HepG2 (cell line): ENCODE results near the gene TTC9. TPM values are rescaled to one million over a fixed set of nuclear protein-coding genes. Genes with fewer than 3 reads are reported as not detected.

ENCODE experiments used
- ATAC-seq: fragments of 200-7000 bp; cut with Tn5 transposase; 3 replicates; pipeline ENCODE4 v1.9.1; 2020; ENCODE audit warnings: mild to moderate bottlenecking, moderate library complexity
- BruUV-seq: library from RNA; stranded (reverse); fragments of 400-500 nt; replicated peaks from 2 replicates; lab custom pipeline; 2021; lab: Mats Ljungman, UMichigan
- CTCF ChIA-PET: fragments of 300-600 bp; formaldehyde crosslinking; extraction: SDS; loops from one replicate; lab custom pipeline; 2021; ENCODE audit warnings: low total read pairs, inconsistent platforms, low intra/inter-chr PET ratio; lab: Yijun Ruan, JAX
- POLR2A ChIA-PET: fragments of 350-600 bp; sonication (Branson Sonifier 250); formaldehyde crosslinking; loops from one replicate; lab custom pipeline; 2020; ENCODE audit warnings: antibody characterized with exemption, inconsistent platforms; lab: Yijun Ruan, JAX
- DNase-seq: peaks from one replicate; pipeline ENCODE4 v3.0.0-alpha.2; 2015; ENCODE audit warnings: low spot score
- FAIRE-seq: peaks from 3 replicates; lab custom pipeline; 2011; peaks lifted over from hg19 to GRCh38; lab: Jason Lieb, UNC
- H2AFZ ChIP-seq: one replicate; pipeline ENCODE4 v1.6.1; 2011; ENCODE audit warnings: low read length, inconsistent platforms
- H3K27ac ChIP-seq: fragments of 300-600 bp; 3 replicates; pipeline ENCODE4 v1.8.0; 2011; ENCODE audit warnings: mixed run types, mild to moderate bottlenecking, mixed read lengths, low read length, inconsistent platforms; ENCODE audit not compliant: insufficient read depth; ENCODE audit errors: extremely low read length
- H3K27me3 ChIP-seq, 2 experiments: fragments of 200-600 bp in 1 of 2; 2 replicates in 1 of 2; 3 replicates in 1 of 2; pipeline versions ENCODE4 v1.6.0 to v1.8.0; 2011; ENCODE audit warnings: low read length in 2 of 2, mild to moderate bottlenecking in 2 of 2, moderate library complexity in 2 of 2, inconsistent platforms in 1 of 2; ENCODE audit not compliant: insufficient read depth in 2 of 2, control insufficient read depth in 1 of 2
- H3K36me3 ChIP-seq, 2 experiments: fragments of 200-600 bp in 1 of 2; replicated peaks in 1 of 2; 2 replicates in 1 of 2; 3 replicates in 1 of 2; pipeline versions ENCODE4 v1.5.1 to v1.8.0; 2011; ENCODE audit warnings: low read length in 2 of 2, inconsistent platforms in 1 of 2; ENCODE audit not compliant: insufficient read depth in 2 of 2, control insufficient read depth in 1 of 2
- H3K4me1 ChIP-seq: 2 replicates; pipeline ENCODE4 v1.5.1; 2012; ENCODE audit warnings: low read length, inconsistent platforms; ENCODE audit not compliant: insufficient read depth
- H3K4me2 ChIP-seq: 2 replicates; pipeline ENCODE4 v1.6.0; 2011; ENCODE audit warnings: low read depth, low read length, inconsistent platforms
- H3K4me3 ChIP-seq, 3 experiments: fragments of 200-600 bp in 1 of 3; sonication (generic), shearing (Covaris generic) in 1 of 3; replicated peaks in 1 of 3; 2 replicates each; pipeline ENCODE4 v1.5.1; 2011 to 2016; ENCODE audit warnings: low read length in 3 of 3, inconsistent platforms in 2 of 3, low read depth in 2 of 3, mild to moderate bottlenecking in 2 of 3, control low read depth in 1 of 3, mixed read lengths in 1 of 3; ENCODE audit not compliant: insufficient read depth in 1 of 3
- H3K79me2 ChIP-seq: one replicate; pipeline ENCODE4 v1.6.1; 2011; ENCODE audit warnings: low read length, inconsistent platforms; ENCODE audit not compliant: insufficient read depth
- H3K9ac ChIP-seq: 2 replicates; pipeline ENCODE4 v1.6.0; 2011; ENCODE audit warnings: mild to moderate bottlenecking, low read depth, low read length, inconsistent platforms; ENCODE audit not compliant: insufficient read depth
- H3K9me3 ChIP-seq: 2 replicates; pipeline ENCODE4 v1.5.1; 2012; ENCODE audit warnings: mild to moderate bottlenecking, low read length
- H4K20me1 ChIP-seq: 2 replicates; pipeline ENCODE4 v1.6.0; 2011; ENCODE audit warnings: inconsistent platforms, mild to moderate bottlenecking, low read length, moderate library complexity; ENCODE audit not compliant: insufficient read depth
- CAMTA2 ChIP-seq: sonication (generic); formaldehyde crosslinking; IDR thresholded peaks from 2 replicates; pipeline ENCODE4 v1.4.0; 2020; ENCODE audit warnings: mild to moderate bottlenecking, missing genetic modification reagents, borderline replicate concordance
- CREM ChIP-seq, 2 experiments: sonication (generic) in 1 of 2; formaldehyde crosslinking in 1 of 2; IDR thresholded peaks; 2 replicates each; pipeline versions ENCODE4 v1.4.0 to v1.6.1; 2016 to 2020; ENCODE audit warnings: antibody characterized with exemption in 1 of 2, mild to moderate bottlenecking in 1 of 2, missing genetic modification reagents in 1 of 2
- MEF2D ChIP-seq: sonication (generic); formaldehyde crosslinking; IDR thresholded peaks from 2 replicates; pipeline ENCODE4 v1.5.1; 2020; ENCODE audit warnings: mild to moderate bottlenecking, missing genetic modification reagents
- NCOA2 ChIP-seq: sonication (generic); formaldehyde crosslinking; IDR thresholded peaks from 2 replicates; pipeline ENCODE4 v1.8.0; 2022; ENCODE audit warnings: inconsistent platforms
- ZNF557 ChIP-seq: sonication (generic); formaldehyde crosslinking; IDR thresholded peaks from 2 replicates; pipeline ENCODE4 v1.4.0; 2020; ENCODE audit warnings: missing genetic modification reagents
- WGBS: methylation state at CpG from one replicate; pipeline ENCODE4 v1.1.6; 2017; ENCODE audit warnings: low lambda C conversion rate; 5-methylcytosine and 5-hydroxymethylcytosine counted together
- in situ Hi-C: cut with HindIII; loops from 2 replicates; pipeline ENCODE4 v1.10.0; 2017; ENCODE audit warnings: low pct_unique_long_range_greater_than_20kb; ENCODE audit not compliant: extremely low pct_ligation_motif_present
- intact Hi-C: fragments of 100-400 bp; cut with micrococcal nuclease; formaldehyde crosslinking; loops from one replicate; pipeline ENCODE4 v1.10.0; 2022; ENCODE audit not compliant: unreplicated experiment
- polyA plus RNA-seq, 8 experiments: library from polyadenylated mRNA; depleted of rRNA in 3 of 8; stranded (reverse) in 7 of 8; unstranded in 1 of 8; fragments of >200 nt; fragmentation: Illumina TruSeq in 4 of 8; extraction: Trizol in 4 of 8; gene quantifications; 2 replicates each; pipeline versions ENCODE4 v1.2.1 to v1.2.3, GENCODE V29; 2011 to 2016; ENCODE audit warnings: low read depth in 4 of 8, missing spikeins in 1 of 8, mixed read lengths in 1 of 8; ENCODE audit not compliant: insufficient read depth in 1 of 8
- total RNA-seq, 5 experiments: library from RNA; depleted of rRNA; stranded (reverse); fragments of >200 nt; fragmentation: Illumina TruSeq; extraction: Trizol; gene quantifications; 2 replicates each; pipeline ENCODE4 v1.2.3, GENCODE V29; 2016; ENCODE audit warnings: low read depth in 1 of 5
- TF ChIP-seq, protein P1 (sequence below): sonication (generic); formaldehyde crosslinking; IDR thresholded peaks from 2 replicates; pipeline ENCODE4 v1.5.1; 2020; ENCODE audit warnings: missing genetic modification reagents, mild to moderate bottlenecking, borderline replicate concordance
- TF ChIP-seq, protein P2 (sequence below): sonication (generic); formaldehyde crosslinking; IDR thresholded peaks from 2 replicates; pipeline ENCODE4 v1.9.0; 2022; ENCODE audit warnings: missing genetic modification reagents, mild to moderate bottlenecking, borderline replicate concordance
- TF ChIP-seq, protein P3 (sequence below): IDR thresholded peaks from 2 replicates; pipeline ENCODE4 v1.6.1; 2016; ENCODE audit warnings: low read depth, missing genetic modification reagents, missing compliant biosample characterization
- TF ChIP-seq, protein P4 (sequence below): fragments of 450-650 bp; IDR thresholded peaks from 2 replicates; pipeline ENCODE4 v1.6.1; 2016

Gene TTC9
- total and polyA plus RNA-seq, 2 of the 13 experiments (the other 11 are each of a cell fraction or from before 2014, with no cell fraction given): 0.13 to 0.30 TPM

DNA sequence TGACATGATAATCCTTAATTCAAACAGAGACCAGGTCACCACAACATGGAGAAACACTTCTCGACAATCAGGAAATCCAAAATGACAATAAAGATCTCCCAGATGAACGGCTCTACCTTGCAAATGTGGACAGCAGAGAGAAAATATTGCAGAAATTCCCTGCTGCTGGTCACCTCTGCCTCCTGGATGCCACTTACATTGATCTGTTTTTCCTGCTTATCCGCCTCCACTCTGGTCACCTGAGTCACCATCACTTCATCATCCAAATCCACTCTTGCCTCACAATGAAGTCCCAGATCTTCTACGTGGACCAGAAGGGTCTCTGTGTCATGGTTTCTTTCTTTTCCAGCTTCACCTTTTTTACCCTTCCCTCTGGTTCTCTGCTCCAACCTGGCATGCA is 21.1 kb downstream of the TTC9 start:
- intact Hi-C loops (no loop called here), in situ Hi-C loops (no loop called here)
- H3K9ac ChIP-seq: no peak overlapping the region
- ATAC-seq (no peak), DNase-seq (no peak), FAIRE-seq (no peak)
- H3K79me2 ChIP-seq: no peaks in the 10 kb centered on the region
- TF ChIP-seq, protein P1, sequence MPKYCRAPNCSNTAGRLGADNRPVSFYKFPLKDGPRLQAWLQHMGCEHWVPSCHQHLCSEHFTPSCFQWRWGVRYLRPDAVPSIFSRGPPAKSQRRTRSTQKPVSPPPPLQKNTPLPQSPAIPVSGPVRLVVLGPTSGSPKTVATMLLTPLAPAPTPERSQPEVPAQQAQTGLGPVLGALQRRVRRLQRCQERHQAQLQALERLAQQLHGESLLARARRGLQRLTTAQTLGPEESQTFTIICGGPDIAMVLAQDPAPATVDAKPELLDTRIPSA (CRISPR knock-in tag): no peak
- TF ChIP-seq CREM (IDR thresholded peaks at IDR 0.05) (no peak), CREM (CRISPR knock-in tag; IDR thresholded peaks at IDR 0.05) (no peak), CAMTA2 (no peak)
- H3K27ac ChIP-seq: no peak overlapping the region
- no peak overlapping the region for H2AFZ ChIP-seq
- H3K4me1 ChIP-seq: no peaks in the 10 kb centered on the region
- H3K4me2 ChIP-seq: no peak overlapping the region
- ChIA-PET POLR2A (no interaction called here), CTCF (no interaction called here)
- H3K4me3 ChIP-seq: no peak overlapping the region
- H3K9me3 ChIP-seq: no peaks in the 10 kb centered on the region
- H3K36me3 ChIP-seq: no peaks in the 10 kb centered on the region
- H3K27me3 ChIP-seq: no peaks in the 10 kb centered on the region
- BruUV-seq: no TSS peak
- WGBS: 23% methylated on average over 4 of the region's 4 CpGs
- H4K20me1 ChIP-seq: no peaks in the 10 kb centered on the region

DNA sequence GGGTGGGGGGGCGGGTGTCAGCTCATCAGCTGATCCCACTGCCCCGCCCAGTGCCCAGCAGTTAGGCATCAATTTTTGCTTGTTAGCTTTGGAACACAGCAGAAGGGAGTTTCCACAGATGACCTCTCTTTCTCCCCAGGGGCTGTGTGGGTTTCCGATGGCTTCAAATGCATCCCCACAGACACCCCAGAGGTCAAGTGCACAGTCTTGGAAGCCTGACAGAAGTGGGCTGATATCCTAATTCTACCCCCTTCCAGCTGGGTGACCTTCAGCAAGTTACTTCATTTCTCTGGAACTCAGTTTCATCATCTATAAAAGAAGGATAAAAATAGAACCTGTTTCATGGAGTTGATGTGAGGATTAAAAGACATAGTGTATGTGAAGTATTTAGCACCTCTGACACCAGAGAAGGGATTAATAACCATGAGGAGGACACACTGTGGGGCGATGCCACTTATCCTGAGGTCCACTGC is 22.0 kb downstream of the TTC9 start:
- 8% methylated on average over 4 of the region's 4 CpGs for WGBS
- Histone ChIP-seq H3K9me3 (no peaks in the 10 kb centered on the region), H3K4me2 (no peak overlapping the region), H4K20me1 (no peaks in the 10 kb centered on the region), H3K9ac (no peak overlapping the region), H3K27me3 (no peaks in the 10 kb centered on the region), H3K4me3 (no peak overlapping the region), H3K4me1 (no peaks in the 10 kb centered on the region), H2AFZ (no peak overlapping the region), H3K79me2 (no peaks in the 10 kb centered on the region), H3K27ac (no peak overlapping the region), H3K36me3 (no peaks in the 10 kb centered on the region)
- intact Hi-C loops: no loop called here
- DNase-seq (no peak), ATAC-seq (no peak), FAIRE-seq (no peak)
- in situ Hi-C loops: no loop called here
- ChIA-PET CTCF (no interaction called here), POLR2A (no interaction called here)
- no TSS peak for BruUV-seq
- TF ChIP-seq, protein P2, sequence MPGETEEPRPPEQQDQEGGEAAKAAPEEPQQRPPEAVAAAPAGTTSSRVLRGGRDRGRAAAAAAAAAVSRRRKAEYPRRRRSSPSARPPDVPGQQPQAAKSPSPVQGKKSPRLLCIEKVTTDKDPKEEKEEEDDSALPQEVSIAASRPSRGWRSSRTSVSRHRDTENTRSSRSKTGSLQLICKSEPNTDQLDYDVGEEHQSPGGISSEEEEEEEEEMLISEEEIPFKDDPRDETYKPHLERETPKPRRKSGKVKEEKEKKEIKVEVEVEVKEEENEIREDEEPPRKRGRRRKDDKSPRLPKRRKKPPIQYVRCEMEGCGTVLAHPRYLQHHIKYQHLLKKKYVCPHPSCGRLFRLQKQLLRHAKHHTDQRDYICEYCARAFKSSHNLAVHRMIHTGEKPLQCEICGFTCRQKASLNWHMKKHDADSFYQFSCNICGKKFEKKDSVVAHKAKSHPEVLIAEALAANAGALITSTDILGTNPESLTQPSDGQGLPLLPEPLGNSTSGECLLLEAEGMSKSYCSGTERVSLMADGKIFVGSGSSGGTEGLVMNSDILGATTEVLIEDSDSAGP (CRISPR knock-in tag): no peak
- TF ChIP-seq MEF2D (CRISPR knock-in tag): no peak
- no peak for TF ChIP-seq NCOA2
- TF ChIP-seq, protein P3, sequence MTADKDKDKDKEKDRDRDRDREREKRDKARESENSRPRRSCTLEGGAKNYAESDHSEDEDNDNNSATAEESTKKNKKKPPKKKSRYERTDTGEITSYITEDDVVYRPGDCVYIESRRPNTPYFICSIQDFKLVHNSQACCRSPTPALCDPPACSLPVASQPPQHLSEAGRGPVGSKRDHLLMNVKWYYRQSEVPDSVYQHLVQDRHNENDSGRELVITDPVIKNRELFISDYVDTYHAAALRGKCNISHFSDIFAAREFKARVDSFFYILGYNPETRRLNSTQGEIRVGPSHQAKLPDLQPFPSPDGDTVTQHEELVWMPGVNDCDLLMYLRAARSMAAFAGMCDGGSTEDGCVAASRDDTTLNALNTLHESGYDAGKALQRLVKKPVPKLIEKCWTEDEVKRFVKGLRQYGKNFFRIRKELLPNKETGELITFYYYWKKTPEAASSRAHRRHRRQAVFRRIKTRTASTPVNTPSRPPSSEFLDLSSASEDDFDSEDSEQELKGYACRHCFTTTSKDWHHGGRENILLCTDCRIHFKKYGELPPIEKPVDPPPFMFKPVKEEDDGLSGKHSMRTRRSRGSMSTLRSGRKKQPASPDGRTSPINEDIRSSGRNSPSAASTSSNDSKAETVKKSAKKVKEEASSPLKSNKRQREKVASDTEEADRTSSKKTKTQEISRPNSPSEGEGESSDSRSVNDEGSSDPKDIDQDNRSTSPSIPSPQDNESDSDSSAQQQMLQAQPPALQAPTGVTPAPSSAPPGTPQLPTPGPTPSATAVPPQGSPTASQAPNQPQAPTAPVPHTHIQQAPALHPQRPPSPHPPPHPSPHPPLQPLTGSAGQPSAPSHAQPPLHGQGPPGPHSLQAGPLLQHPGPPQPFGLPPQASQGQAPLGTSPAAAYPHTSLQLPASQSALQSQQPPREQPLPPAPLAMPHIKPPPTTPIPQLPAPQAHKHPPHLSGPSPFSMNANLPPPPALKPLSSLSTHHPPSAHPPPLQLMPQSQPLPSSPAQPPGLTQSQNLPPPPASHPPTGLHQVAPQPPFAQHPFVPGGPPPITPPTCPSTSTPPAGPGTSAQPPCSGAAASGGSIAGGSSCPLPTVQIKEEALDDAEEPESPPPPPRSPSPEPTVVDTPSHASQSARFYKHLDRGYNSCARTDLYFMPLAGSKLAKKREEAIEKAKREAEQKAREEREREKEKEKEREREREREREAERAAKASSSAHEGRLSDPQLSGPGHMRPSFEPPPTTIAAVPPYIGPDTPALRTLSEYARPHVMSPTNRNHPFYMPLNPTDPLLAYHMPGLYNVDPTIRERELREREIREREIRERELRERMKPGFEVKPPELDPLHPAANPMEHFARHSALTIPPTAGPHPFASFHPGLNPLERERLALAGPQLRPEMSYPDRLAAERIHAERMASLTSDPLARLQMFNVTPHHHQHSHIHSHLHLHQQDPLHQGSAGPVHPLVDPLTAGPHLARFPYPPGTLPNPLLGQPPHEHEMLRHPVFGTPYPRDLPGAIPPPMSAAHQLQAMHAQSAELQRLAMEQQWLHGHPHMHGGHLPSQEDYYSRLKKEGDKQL (CRISPR knock-in tag): no peak
- TF ChIP-seq, protein P4, sequence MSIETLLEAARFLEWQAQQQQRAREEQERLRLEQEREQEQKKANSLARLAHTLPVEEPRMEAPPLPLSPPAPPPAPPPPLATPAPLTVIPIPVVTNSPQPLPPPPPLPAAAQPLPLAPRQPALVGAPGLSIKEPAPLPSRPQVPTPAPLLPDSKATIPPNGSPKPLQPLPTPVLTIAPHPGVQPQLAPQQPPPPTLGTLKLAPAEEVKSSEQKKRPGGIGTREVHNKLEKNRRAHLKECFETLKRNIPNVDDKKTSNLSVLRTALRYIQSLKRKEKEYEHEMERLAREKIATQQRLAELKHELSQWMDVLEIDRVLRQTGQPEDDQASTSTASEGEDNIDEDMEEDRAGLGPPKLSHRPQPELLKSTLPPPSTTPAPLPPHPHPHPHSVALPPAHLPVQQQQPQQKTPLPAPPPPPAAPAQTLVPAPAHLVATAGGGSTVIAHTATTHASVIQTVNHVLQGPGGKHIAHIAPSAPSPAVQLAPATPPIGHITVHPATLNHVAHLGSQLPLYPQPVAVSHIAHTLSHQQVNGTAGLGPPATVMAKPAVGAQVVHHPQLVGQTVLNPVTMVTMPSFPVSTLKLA: no peak
- no peak for TF ChIP-seq ZNF557 (CRISPR knock-in tag)
